Stimulated activated naive CD8-positive, alpha-beta T cell treated with anti-CD3 and anti-CD28 coated beads, Interleukin-15, Interleukin-2, amounts not matched to agents 100 ng/mL and 50 ng/mL, for 24 hours (primary cell): ENCODE results near the gene CDH11.

Experiments
- H3K27ac Mint-ChIP-seq: one replicate; pipeline ENCODE4 v1.8.0; 2021; ENCODE audit warnings: mild to moderate bottlenecking, mixed read lengths
- H3K27me3 Mint-ChIP-seq: one replicate; pipeline ENCODE4 v1.8.0; 2021; ENCODE audit warnings: mixed read lengths
- H3K36me3 Mint-ChIP-seq: one replicate; pipeline ENCODE4 v1.8.0; 2021; ENCODE audit warnings: low read depth, mixed read lengths
- H3K4me1 Mint-ChIP-seq: one replicate; pipeline ENCODE4 v1.8.0; 2021; ENCODE audit warnings: low read depth, mixed read lengths
- H3K4me3 Mint-ChIP-seq: one replicate; pipeline ENCODE4 v1.8.0; 2021; ENCODE audit warnings: mild to moderate bottlenecking, mixed read lengths
- H3K9me3 Mint-ChIP-seq: one replicate; pipeline ENCODE4 v1.8.0; 2021; ENCODE audit warnings: mixed read lengths

The CDH11 gene

DNA sequence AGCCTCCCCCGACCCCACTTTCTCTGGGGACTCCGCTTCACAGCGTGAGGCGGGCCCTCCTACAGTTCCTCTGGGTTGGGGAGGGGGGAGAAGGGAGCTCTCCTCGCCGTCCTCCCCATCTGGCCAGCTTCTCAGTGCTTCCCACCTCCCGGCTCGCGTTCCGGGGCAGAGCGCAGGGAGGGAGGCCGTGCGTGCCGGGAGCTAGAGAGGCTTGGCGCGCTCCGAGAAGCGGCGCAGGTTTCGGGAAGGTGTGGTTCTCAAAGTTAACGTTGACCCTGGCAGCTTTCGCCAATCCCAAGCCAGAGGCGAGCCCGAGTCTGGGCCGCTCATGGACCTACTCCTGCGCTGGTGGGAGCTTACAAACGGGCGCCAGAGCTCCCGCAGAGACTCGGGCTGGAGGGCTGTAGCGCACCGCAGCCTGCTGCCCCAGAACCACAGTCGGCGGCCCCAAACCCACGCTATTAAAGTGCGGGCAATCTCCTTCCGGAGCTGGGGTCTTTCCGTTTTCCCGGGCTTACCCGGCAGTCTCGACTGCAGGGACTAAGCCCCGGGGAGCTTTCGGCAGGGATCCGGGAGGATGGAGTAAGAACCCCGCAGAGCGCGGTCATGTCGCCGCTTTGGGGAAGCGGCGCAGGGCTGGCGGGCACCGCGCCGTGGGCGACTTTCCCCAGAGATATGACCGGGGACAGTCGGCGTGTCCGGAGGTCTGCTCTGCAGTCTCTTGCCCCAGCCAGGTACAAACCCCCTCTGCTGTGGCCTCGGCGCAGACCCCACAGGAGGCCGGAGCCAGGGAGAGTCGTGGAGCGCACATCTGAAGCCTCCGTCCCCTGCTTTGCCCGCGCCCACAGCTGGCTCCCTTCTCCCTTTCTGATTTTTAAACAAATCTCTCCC is 787 bp downstream of the CDH11 start:
- Mint-ChIP-seq H3K4me3 (no peak overlapping the region), H3K4me1 (no peaks in the 10 kb centered on the region), H3K27ac (no peak overlapping the region), H3K9me3 (no peaks in the 10 kb centered on the region), H3K27me3 (peaks cover 40% of the 10 kb centered on the region), H3K36me3 (no peaks in the 10 kb centered on the region)

DNA sequence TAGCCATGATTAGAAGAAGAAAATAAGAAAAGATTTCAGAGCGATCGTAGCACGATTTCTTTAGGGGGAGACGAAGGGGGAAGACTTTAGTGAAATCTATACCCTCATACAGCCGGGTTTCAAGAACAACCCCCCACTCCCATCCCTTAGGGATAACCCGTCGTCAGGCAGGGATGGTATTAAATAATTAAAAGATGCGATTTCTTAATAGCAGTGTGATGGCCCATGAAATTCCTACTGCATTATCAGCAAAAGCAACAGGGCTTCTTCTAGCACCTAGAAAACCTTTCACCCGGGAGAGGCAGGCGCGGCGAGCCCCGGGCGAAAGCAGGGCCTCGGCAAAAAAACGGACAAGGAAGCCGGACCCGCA is 1.4 kb downstream of the CDH11 start:
- Mint-ChIP-seq H3K27me3 (peaks cover 40% of the 10 kb centered on the region), H3K4me1 (no peaks in the 10 kb centered on the region), H3K4me3 (no peak overlapping the region), H3K36me3 (no peaks in the 10 kb centered on the region), H3K9me3 (no peaks in the 10 kb centered on the region), H3K27ac (no peak overlapping the region)

DNA sequence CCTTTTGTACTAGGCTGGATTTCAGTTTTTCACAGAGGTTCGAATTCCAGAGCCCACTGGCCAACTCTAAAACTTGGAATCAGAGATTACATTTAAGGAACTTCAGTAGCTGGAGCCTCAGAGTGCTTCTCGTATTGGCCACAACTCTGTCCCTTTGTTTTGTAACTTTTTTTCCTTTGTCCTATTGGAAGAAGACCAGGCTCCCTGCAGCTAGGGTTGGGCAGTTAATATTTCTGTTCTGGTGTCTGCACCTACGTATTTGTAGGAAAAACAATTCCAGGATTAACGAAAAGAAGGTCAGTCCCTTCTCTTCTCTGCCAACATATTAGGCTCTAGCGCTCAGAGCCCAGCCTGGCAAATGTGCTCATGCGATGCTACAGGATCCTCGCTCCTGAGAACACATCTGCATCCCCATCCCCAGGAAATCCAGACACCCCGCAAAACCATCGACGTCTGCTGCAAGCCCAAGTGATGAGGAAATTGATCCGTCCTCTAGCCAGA is 1.9 kb downstream of the CDH11 start:
- no peaks in the 10 kb centered on the region for H3K36me3 Mint-ChIP-seq
- no peak overlapping the region for H3K27ac Mint-ChIP-seq
- no peaks in the 10 kb centered on the region for H3K9me3 Mint-ChIP-seq
- no peaks in the 10 kb centered on the region for H3K4me1 Mint-ChIP-seq
- H3K4me3 Mint-ChIP-seq = no peak overlapping the region
- peaks cover 40% of the 10 kb centered on the region for H3K27me3 Mint-ChIP-seq

DNA sequence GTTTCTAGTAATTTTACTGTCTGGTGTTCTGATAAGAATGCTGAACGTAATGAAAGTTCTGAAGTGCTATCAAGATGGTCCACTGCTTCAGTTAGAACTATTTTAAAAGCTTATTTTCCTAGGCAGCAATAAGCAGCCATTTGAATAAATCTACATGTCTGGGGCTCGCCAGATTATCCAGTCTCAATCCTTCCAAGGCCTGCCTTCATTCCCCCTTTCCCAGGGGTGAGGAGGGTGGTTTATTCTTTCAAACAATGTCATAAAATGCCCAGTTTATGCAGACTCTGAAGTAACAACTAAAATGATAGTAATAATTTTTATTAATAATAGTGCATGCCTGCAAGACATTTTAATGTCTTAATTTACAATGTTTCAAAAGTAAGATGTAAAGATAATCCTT is 2.4 kb downstream of the CDH11 start:
- no peaks in the 10 kb centered on the region for H3K4me1 Mint-ChIP-seq
- H3K9me3 Mint-ChIP-seq = no peaks in the 10 kb centered on the region
- no peaks in the 10 kb centered on the region for H3K36me3 Mint-ChIP-seq
- H3K27ac Mint-ChIP-seq = no peak overlapping the region
- H3K4me3 Mint-ChIP-seq = no peak overlapping the region
- H3K27me3 Mint-ChIP-seq = peaks cover 36% of the 10 kb centered on the region

DNA sequence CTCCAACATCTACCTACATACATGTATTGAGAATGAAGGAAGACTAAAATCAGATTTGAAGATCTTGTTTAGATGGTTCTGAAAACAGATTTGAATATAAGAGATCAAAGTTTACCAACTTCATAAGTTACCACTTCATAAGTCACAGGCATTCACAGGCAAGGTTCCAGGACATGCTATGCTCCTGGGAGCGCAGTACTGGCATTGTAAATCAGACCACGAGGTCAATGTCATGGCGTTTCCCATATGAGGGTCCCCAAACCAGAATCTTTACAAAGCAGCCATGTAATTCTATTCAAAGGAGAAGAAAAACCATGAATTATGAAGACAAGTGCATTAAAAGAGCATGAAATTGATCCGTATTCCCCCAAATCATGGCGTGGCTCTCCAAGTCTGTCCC is 3.0 kb downstream of the CDH11 start:
- Mint-ChIP-seq H3K4me1 (no peaks in the 10 kb centered on the region), H3K9me3 (no peaks in the 10 kb centered on the region), H3K4me3 (no peak overlapping the region), H3K36me3 (no peaks in the 10 kb centered on the region), H3K27me3 (peaks cover 31% of the 10 kb centered on the region), H3K27ac (no peak overlapping the region)

DNA sequence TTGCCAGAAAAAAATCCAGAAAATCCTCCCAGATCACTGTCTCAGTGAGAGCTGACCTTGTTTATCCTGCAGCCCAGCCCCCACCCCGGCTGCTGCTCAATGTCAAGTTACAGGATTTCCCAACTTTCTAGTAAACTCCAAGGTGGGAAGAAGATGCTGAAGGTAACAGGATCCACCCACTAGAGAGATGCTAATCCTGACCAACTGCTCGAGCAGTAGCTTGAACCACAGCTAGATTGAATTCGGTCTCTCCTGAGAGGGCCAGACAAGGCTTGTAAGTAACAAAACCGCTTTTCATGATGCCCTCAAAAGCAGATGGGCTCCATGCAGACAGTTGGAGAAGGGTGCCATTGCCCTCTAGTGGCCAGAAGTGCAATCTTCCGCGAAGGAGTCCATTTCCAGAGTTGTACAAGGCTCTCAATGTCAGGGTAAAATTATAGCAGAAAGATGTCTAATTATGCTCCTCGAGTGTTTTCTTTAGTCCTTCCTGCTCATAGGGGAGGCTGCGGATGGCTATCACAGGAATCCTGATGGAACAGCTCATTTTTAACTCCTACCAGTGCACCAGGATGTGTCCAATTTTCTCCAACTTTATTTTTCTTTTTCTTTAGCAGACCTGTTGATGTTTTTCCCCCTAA is 3.9 kb downstream of the CDH11 start:
- Mint-ChIP-seq H3K4me3 (no peak overlapping the region), H3K4me1 (no peaks in the 10 kb centered on the region), H3K9me3 (no peaks in the 10 kb centered on the region), H3K36me3 (no peaks in the 10 kb centered on the region), H3K27me3 (peaks cover 23% of the 10 kb centered on the region), H3K27ac (no peak overlapping the region)

DNA sequence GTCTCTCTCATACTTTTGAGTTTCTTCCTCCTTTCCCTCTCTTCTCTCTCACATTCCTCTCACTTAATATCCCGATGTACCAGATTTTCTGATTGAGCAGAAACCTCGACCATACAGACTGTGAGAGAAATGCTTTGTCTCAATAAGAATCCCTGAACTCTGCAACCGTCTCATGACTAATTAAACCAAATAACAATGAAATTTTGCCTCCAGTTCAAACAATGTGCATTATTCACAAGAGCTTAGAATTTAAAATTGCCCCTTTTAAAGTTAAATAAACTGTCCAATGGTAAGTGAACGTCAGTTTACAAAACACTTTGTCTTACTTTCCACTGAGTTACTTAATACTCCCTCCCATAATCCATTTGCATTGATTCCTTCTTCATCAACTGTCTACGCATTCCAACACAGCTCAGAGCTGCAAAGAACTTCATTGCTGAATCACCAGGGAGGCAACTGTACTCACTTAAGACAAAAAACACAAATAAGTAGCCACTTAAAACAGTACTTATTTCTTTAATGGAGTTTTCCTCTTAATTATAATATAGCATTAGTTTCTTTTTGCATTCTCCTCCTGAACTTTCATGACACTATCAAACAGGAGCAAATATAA is 4.9 kb downstream of the CDH11 start:
- Mint-ChIP-seq H3K4me3 (no peak overlapping the region), H3K4me1 (no peaks in the 10 kb centered on the region), H3K9me3 (no peaks in the 10 kb centered on the region), H3K36me3 (no peaks in the 10 kb centered on the region), H3K27me3 (peaks cover 23% of the 10 kb centered on the region), H3K27ac (no peak overlapping the region)

DNA sequence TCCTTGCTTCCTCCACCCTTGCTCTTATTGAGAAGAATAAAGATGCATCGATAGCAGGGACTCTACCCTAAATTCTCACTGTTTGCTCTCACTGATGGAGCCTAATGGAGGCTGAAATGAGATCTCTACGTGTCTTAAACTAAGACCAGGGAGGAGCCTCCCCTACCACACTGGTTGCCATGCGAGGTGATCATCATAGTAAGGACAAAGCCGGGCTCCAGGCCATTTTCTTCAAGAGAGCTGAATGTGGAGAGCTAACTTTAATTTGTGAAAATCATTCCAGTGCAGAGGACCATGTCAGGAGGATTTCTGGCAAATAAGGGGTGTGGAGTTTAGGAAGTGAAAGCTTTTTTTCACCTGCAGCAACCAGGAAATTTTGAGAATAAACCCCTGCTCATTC is 5.6 kb downstream of the CDH11 start:
- no peaks in the 10 kb centered on the region for H3K9me3 Mint-ChIP-seq
- H3K4me1 Mint-ChIP-seq = no peaks in the 10 kb centered on the region
- H3K36me3 Mint-ChIP-seq = no peaks in the 10 kb centered on the region
- peaks cover 20% of the 10 kb centered on the region for H3K27me3 Mint-ChIP-seq
- H3K4me3 Mint-ChIP-seq = no peak overlapping the region
- no peak overlapping the region for H3K27ac Mint-ChIP-seq

- Mint-ChIP-seq H3K4me3 (no peak overlapping the region), H3K27me3 (peaks cover 9% of the 10 kb centered on the region), H3K36me3 (no peaks in the 10 kb centered on the region), H3K9me3 (peaks cover 6% of the 10 kb centered on the region), H3K4me1 (no peaks in the 10 kb centered on the region), H3K27ac (no peak overlapping the region)
Observed at GRCh38 chr16:65114527-65114926, 7.3 kb downstream of the CDH11 start.

DNA sequence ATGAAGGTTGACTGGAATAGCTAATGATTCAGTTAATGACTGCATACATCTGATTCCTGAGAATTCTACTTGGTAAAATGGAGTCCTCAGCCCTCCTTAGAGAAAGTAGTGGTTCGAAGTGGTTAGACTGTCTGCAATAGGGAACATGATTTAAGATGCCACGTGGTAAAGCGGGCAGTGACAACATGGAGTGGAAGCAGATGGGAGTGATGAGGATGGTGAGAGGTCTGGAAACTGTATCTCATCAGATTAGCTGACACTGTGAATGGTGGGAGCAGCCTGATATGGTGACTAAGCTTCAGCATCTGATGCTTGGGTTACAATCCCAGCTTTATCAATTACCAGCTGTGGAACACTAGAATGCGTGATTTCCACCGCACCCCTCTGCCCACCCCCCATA is 8.4 kb downstream of the CDH11 start:
- Mint-ChIP-seq H3K4me1 (no peaks in the 10 kb centered on the region), H3K27ac (no peak overlapping the region), H3K9me3 (peaks cover 6% of the 10 kb centered on the region), H3K4me3 (no peak overlapping the region), H3K36me3 (no peaks in the 10 kb centered on the region), H3K27me3 (no peaks in the 10 kb centered on the region)

DNA sequence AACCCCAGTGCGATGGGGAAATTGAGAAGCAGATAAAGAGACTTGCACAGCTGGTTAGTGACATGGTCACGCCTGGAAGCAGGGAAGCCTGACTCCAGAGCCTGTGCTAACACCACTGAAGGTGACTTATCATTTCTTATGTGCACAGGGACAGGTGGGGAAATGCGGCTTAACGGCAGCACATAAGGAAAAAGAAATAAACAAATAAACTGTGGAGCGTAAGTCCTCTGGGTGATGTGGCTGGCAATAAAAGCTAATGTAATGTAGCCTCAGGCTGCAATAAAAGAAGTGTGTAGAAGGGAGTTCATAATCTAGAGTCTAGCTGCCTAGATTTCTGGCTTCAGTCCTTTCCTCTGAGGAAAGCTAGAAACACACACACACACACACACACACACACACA is 10.6 kb downstream of the CDH11 start:
- Mint-ChIP-seq H3K4me1 (no peaks in the 10 kb centered on the region), H3K36me3 (no peaks in the 10 kb centered on the region), H3K4me3 (no peak overlapping the region), H3K27me3 (no peaks in the 10 kb centered on the region), H3K9me3 (peaks cover 6% of the 10 kb centered on the region), H3K27ac (no peak overlapping the region)

DNA sequence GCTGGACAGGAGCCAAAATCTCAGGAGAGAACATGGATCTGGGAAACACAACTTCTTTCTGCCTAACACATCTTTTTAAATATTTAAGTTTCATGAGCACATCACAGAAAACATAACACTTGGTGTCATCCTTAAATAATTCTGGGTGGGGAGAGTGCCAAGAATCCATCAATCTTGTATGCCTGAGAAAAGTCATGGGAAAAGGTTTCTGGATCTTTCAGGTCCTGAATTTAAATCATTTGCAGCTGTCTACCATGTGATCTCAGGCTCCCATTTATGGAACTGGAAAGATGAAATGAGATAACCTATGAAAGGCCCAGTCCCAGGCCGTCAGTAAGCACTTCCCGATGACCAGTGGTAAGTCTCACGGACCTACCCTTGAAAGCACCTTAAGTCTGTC is 15.1 kb downstream of the CDH11 start:
- no peak overlapping the region for H3K27ac Mint-ChIP-seq
- no peak overlapping the region for H3K4me3 Mint-ChIP-seq
- no peaks in the 10 kb centered on the region for H3K27me3 Mint-ChIP-seq
- H3K36me3 Mint-ChIP-seq = no peaks in the 10 kb centered on the region
- no peaks in the 10 kb centered on the region for H3K4me1 Mint-ChIP-seq
- H3K9me3 Mint-ChIP-seq = peaks cover 17% of the 10 kb centered on the region

GRCh38 chr16:65105171-65105570 is 16.7 kb downstream of the CDH11 start:
- Mint-ChIP-seq H3K4me3 (no peak overlapping the region), H3K27me3 (no peaks in the 10 kb centered on the region), H3K9me3 (peaks cover 14% of the 10 kb centered on the region), H3K4me1 (no peaks in the 10 kb centered on the region), H3K27ac (no peak overlapping the region), H3K36me3 (no peaks in the 10 kb centered on the region)

DNA sequence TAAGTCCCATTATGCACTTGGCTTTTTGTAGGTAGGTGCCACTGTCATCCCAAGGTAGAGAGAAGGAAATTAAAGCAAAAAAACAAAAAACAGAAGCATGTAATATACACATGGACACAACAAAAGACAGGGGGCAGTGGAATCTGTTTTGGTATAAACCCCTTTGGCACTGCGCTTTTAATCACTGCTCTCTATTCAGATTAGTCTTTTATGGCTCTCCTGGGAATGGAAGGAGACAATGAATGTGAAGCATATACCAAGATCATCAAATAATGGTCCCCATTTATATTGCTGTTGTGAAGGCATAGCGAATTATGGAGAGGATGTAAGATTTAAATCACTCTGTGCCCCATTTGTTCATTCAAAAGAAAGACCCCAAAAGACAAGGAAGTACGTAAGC is 17.4 kb downstream of the CDH11 start:
- Mint-ChIP-seq H3K36me3 (no peaks in the 10 kb centered on the region), H3K4me1 (no peaks in the 10 kb centered on the region), H3K4me3 (no peak overlapping the region), H3K27me3 (no peaks in the 10 kb centered on the region), H3K27ac (no peak overlapping the region), H3K9me3 (peaks cover 15% of the 10 kb centered on the region)

DNA sequence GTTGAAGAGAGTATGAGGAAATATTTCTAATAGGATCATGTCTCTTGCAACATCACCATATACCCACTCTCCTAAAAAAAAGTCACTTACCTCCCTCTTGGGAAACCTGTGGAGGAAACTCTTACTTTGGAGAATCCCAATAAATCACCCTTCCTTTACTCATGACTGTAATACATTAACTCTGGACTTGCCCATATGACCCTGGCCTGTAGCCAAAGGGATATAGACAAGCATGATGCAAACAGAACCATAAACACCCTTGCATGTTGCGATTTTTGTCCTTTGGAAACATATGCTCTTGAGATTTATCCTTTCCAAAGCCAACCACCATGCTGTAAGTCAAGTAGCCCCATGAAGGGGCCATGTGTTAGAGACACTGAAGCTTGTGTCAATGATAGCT is 19.5 kb downstream of the CDH11 start:
- Mint-ChIP-seq H3K4me3 (no peak overlapping the region), H3K27me3 (no peaks in the 10 kb centered on the region)

More for the DNA sequence above, 19.5 kb downstream of the CDH11 start:
- Mint-ChIP-seq H3K4me1 (no peaks in the 10 kb centered on the region), H3K9me3 (peaks cover 15% of the 10 kb centered on the region), H3K36me3 (no peaks in the 10 kb centered on the region), H3K27ac (no peak overlapping the region)
